Ascending aorta (tissue), 2 donors: ENCODE results near the gene STMND1. TPM values are rescaled to one million over a fixed set of nuclear protein-coding genes. Genes with fewer than 3 reads are reported as not detected.

Experiments
- DNase-seq, 2 donors: peaks; one replicate each; pipeline ENCODE4 v3.0.0-alpha.2; 2019; ENCODE audit warnings: low spot score in 2 of 2
- H3K27ac ChIP-seq, 2 donors: fragments of 200-600 bp; sonication (generic); one replicate each; pipeline ENCODE4 v1.5.1; 2016 to 2017; ENCODE audit warnings: mild to moderate bottlenecking in 1 of 2
- H3K27me3 ChIP-seq: fragments of 200-600 bp; sonication (generic); one replicate; pipeline ENCODE4 v1.5.1; 2017
- H3K36me3 ChIP-seq, 2 donors: fragments of 200-600 bp; sonication (generic); one replicate each; pipeline ENCODE4 v1.5.1; 2016
- H3K4me1 ChIP-seq, 2 donors: fragments of 200-600 bp; sonication (generic); one replicate each; pipeline ENCODE4 v1.5.1; 2016 to 2017; ENCODE audit warnings: mild to moderate bottlenecking in 1 of 2
- H3K4me3 ChIP-seq, 2 donors: fragments of 200-600 bp; sonication (generic); one replicate each; pipeline ENCODE4 v1.5.1; 2016 to 2017; ENCODE audit warnings: mild to moderate bottlenecking in 1 of 2
- H3K9me3 ChIP-seq, 2 donors: fragments of 200-600 bp; sonication (generic); one replicate each; pipeline ENCODE4 v1.5.1; 2016
- CTCF ChIP-seq, 3 experiments: fragments of 200-600 bp in 2 of 3; fragments of 450-650 bp in 1 of 3; sonication (generic) in 2 of 3; IDR thresholded peaks; one replicate each; pipeline ENCODE4 v1.5.1; 2016 to 2019; ENCODE audit warnings: antibody characterized with exemption in 3 of 3, mild to moderate bottlenecking in 1 of 3, moderate library complexity in 1 of 3
- intact Hi-C: fragments of 100-400 bp; cut with DNase I; formaldehyde crosslinking; loops from one replicate; pipeline ENCODE4 v1.15.1; 2023
- total RNA-seq: library from RNA; depleted of rRNA; stranded (reverse); fragments of >200 nt; gene quantifications from one replicate; pipeline ENCODE4 v1.1.0, GENCODE V29; 2016

STMND1 gene
- total RNA-seq, 1 donor from 2014 or later, result not detected

GRCh38 chr6:17081273-17081672, 20.6 kb upstream of the STMND1 start:
- H3K9me3 ChIP-seq, result no peaks in the 10 kb centered on the region
- no peaks in the 10 kb centered on the region for H3K36me3 ChIP-seq
- no peaks in the 10 kb centered on the region for H3K27me3 ChIP-seq
- no peak overlapping the region for H3K27ac ChIP-seq
- DNase-seq, result no peak
- no peak for TF ChIP-seq CTCF (IDR thresholded peaks at IDR 0.05)
- no peaks in the 10 kb centered on the region for H3K4me1 ChIP-seq
- H3K4me3 ChIP-seq, result no peak overlapping the region
- intact Hi-C loops, result loop anchor here (10.0 kb wide), 3 partner anchors 66 to 566 kb away; no protein-coding TSS in a partner anchor

- Histone ChIP-seq H3K27me3 (no peaks in the 10 kb centered on the region), H3K9me3 (no peaks in the 10 kb centered on the region), H3K36me3 (no peaks in the 10 kb centered on the region), H3K27ac (no peak overlapping the region), H3K4me3 (no peak overlapping the region), H3K4me1 (no peaks in the 10 kb centered on the region)
- no peak for DNase-seq
- TF ChIP-seq CTCF (IDR thresholded peaks at IDR 0.05), result no peak
- intact Hi-C loops, result loop anchor here (10.0 kb wide), 3 partner anchors 67 to 567 kb away; no protein-coding TSS in a partner anchor
Measured at GRCh38 chr6:17081860-17082508, 19.9 kb upstream of the STMND1 start.

GRCh38 chr6:17083397-17083796, 18.5 kb upstream of the STMND1 start:
- Histone ChIP-seq H3K27ac (no peak overlapping the region), H3K4me1 (no peaks in the 10 kb centered on the region), H3K27me3 (no peaks in the 10 kb centered on the region), H3K4me3 (no peak overlapping the region), H3K9me3 (no peaks in the 10 kb centered on the region), H3K36me3 (no peaks in the 10 kb centered on the region)
- intact Hi-C loops, result loop anchor here (10.0 kb wide), 3 partner anchors 69 to 569 kb away; no protein-coding TSS in a partner anchor
- DNase-seq, result no peak
- no peak for TF ChIP-seq CTCF (IDR thresholded peaks at IDR 0.05)

GRCh38 chr6:17086469-17086868, 15.4 kb upstream of the STMND1 start:
- intact Hi-C loops, result loop anchor here (10.0 kb wide), 3 partner anchors 72 to 572 kb away; no protein-coding TSS in a partner anchor
- peak; percentile 51 to 61 (median 55) for TF ChIP-seq CTCF (IDR thresholded peaks at IDR 0.05)
- DNase-seq, result no peak

GRCh38 chr6:17088091-17088611, 13.7 kb upstream of the STMND1 start:
- TF ChIP-seq CTCF (IDR thresholded peaks at IDR 0.05), result no peak

More at GRCh38 chr6:17086469-17086868, 15.4 kb upstream of the STMND1 start:
- Histone ChIP-seq H3K4me3 (no peak overlapping the region), H3K9me3 (no peaks in the 10 kb centered on the region), H3K27ac (no peak overlapping the region), H3K36me3 (no peaks in the 10 kb centered on the region), H3K4me1 (no peaks in the 10 kb centered on the region), H3K27me3 (no peaks in the 10 kb centered on the region)

More at GRCh38 chr6:17088091-17088611, 13.7 kb upstream of the STMND1 start:
- no peaks in the 10 kb centered on the region for H3K9me3 ChIP-seq
- H3K27ac ChIP-seq, result no peak overlapping the region
- H3K27me3 ChIP-seq, result no peaks in the 10 kb centered on the region
- DNase-seq, result no peak
- H3K36me3 ChIP-seq, result no peaks in the 10 kb centered on the region
- intact Hi-C loops, result loop anchor here (10.0 kb wide), 3 partner anchors 73 to 573 kb away; no protein-coding TSS in a partner anchor
- H3K4me3 ChIP-seq, result no peak overlapping the region
- no peaks in the 10 kb centered on the region for H3K4me1 ChIP-seq
